HEK293 (cell line): Measurements from ENCODE around the gene CNOT2.

Experiments used
- CTCF ChIA-PET: fragments of 350-600 bp; formaldehyde crosslinking; extraction: SDS; loops from one replicate; lab custom pipeline; 2021; ENCODE audit warnings: antibody characterized with exemption; lab: Yijun Ruan, JAX
- POLR2A ChIA-PET: fragments of 300-600 bp; formaldehyde crosslinking; extraction: SDS; loops from one replicate; lab custom pipeline; 2020; ENCODE audit warnings: antibody characterized with exemption, inconsistent platforms; lab: Yijun Ruan, JAX
- H3K27ac ChIP-seq: fragments of 200-500 bp; sonication (Bioruptor generic); 2 replicates; pipeline ENCODE4 v1.5.1; 2014; ENCODE audit warnings: low read depth, low read length, control low read depth, inconsistent platforms; ENCODE audit errors: extremely low read depth
- H3K36me3 ChIP-seq, 2 experiments: fragments of 200-500 bp in 1 of 2; sonication (Bioruptor generic) in 1 of 2; 1 replicate in 1 of 2; 2 replicates in 1 of 2; pipeline ENCODE4 v1.5.1; 2014 to 2017; ENCODE audit warnings: inconsistent platforms in 2 of 2, low read length in 2 of 2; ENCODE audit not compliant: control insufficient read depth in 2 of 2, insufficient read depth in 1 of 2
- H3K4me1 ChIP-seq: fragments of 200-500 bp; sonication (Bioruptor generic); 2 replicates; pipeline ENCODE4 v1.5.1; 2014; ENCODE audit warnings: mild to moderate bottlenecking, low read length, inconsistent platforms; ENCODE audit not compliant: control insufficient read depth, insufficient read depth
- H3K4me3 ChIP-seq: 2 replicates; pipeline ENCODE4 v1.5.1; 2011; ENCODE audit warnings: low read depth, mild to moderate bottlenecking, control low read depth, low read length, moderate library complexity
- H3K9me3 ChIP-seq: fragments of 200-500 bp; sonication (Bioruptor generic); 2 replicates; pipeline ENCODE4 v1.5.1; 2014; ENCODE audit warnings: low read depth, low read length, inconsistent platforms; ENCODE audit not compliant: control insufficient read depth, insufficient read depth
- ELK4 ChIP-seq: IDR thresholded peaks from 2 replicates; pipeline ENCODE4 v1.6.1; 2011; ENCODE audit warnings: mild to moderate bottlenecking, low read depth, low read length, borderline replicate concordance
- FEZF1 ChIP-seq: fragments of 450-650 bp; formaldehyde crosslinking; IDR thresholded peaks from 2 replicates; pipeline ENCODE4 v1.5.1; 2016; ENCODE audit warnings: missing biosample characterization, missing genetic modification characterization
- GLI2 ChIP-seq: fragments of 450-650 bp; formaldehyde crosslinking; IDR thresholded peaks from 2 replicates; pipeline ENCODE4; 2017; ENCODE audit warnings: missing biosample characterization, missing genetic modification characterization, low read depth, borderline replicate concordance
- GLIS2 ChIP-seq: fragments of 450-650 bp; formaldehyde crosslinking; IDR thresholded peaks from 2 replicates; pipeline ENCODE4 v1.5.1; 2016; ENCODE audit warnings: missing biosample characterization, missing genetic modification characterization
- HOXD13 ChIP-seq: sonication (generic); formaldehyde crosslinking; IDR thresholded peaks from 2 replicates; pipeline ENCODE4 v1.8.0; 2022; ENCODE audit warnings: missing genetic modification reagents, borderline replicate concordance
- KLF8 ChIP-seq: fragments of 450-650 bp; formaldehyde crosslinking; IDR thresholded peaks from 2 replicates; pipeline ENCODE4 v1.5.1; 2016; ENCODE audit warnings: missing biosample characterization, missing genetic modification characterization
- SP7 ChIP-seq: fragments of 450-650 bp; formaldehyde crosslinking; IDR thresholded peaks from 2 replicates; pipeline ENCODE4 v1.5.1; 2016; ENCODE audit warnings: missing biosample characterization, missing genetic modification characterization
- TSHZ1 ChIP-seq: fragments of 450-650 bp; formaldehyde crosslinking; IDR thresholded peaks from 2 replicates; pipeline ENCODE4 v1.5.1; 2016; ENCODE audit warnings: missing biosample characterization, missing genetic modification characterization, borderline replicate concordance
- ZBTB6 ChIP-seq: fragments of 450-650 bp; formaldehyde crosslinking; IDR thresholded peaks from 2 replicates; pipeline ENCODE4 v1.5.1; 2017; ENCODE audit warnings: missing biosample characterization, missing genetic modification characterization
- ZFP3 ChIP-seq: fragments of 450-650 bp; formaldehyde crosslinking; IDR thresholded peaks from 2 replicates; pipeline ENCODE4 v1.5.1; 2016; ENCODE audit warnings: low read depth, missing biosample characterization, missing genetic modification characterization
- ZNF10 ChIP-seq: fragments of 450-650 bp; formaldehyde crosslinking; IDR thresholded peaks from 2 replicates; pipeline ENCODE4 v1.5.1; 2017; ENCODE audit warnings: missing biosample characterization, missing genetic modification characterization
- ZNF112 ChIP-seq: fragments of 450-650 bp; formaldehyde crosslinking; IDR thresholded peaks from 2 replicates; pipeline ENCODE4 v1.5.0; 2017; ENCODE audit warnings: missing biosample characterization, missing genetic modification characterization
- ZNF140 ChIP-seq: fragments of 450-650 bp; formaldehyde crosslinking; IDR thresholded peaks from 2 replicates; pipeline ENCODE4 v1.5.1; 2016; ENCODE audit warnings: missing biosample characterization, missing genetic modification characterization
- ZNF146 ChIP-seq: fragments of 450-650 bp; formaldehyde crosslinking; IDR thresholded peaks from 2 replicates; pipeline ENCODE4 v1.5.1; 2016; ENCODE audit warnings: missing biosample characterization, missing genetic modification characterization
- ZNF184 ChIP-seq: fragments of 450-650 bp; IDR thresholded peaks from 2 replicates; pipeline ENCODE4 v1.5.1; 2018; ENCODE audit warnings: missing biosample characterization, mild to moderate bottlenecking, missing genetic modification characterization
- ZNF202 ChIP-seq: fragments of 450-650 bp; formaldehyde crosslinking; IDR thresholded peaks from 2 replicates; pipeline ENCODE4 v1.5.1; 2016; ENCODE audit warnings: missing biosample characterization, missing genetic modification characterization, borderline replicate concordance
- ZNF223 ChIP-seq: fragments of 450-650 bp; formaldehyde crosslinking; IDR thresholded peaks from 2 replicates; pipeline ENCODE4 v1.5.1; 2016; ENCODE audit warnings: missing biosample characterization, missing genetic modification characterization
- ZNF23 ChIP-seq: fragments of 450-650 bp; formaldehyde crosslinking; IDR thresholded peaks from 2 replicates; pipeline ENCODE4 v1.5.1; 2016; ENCODE audit warnings: missing biosample characterization, missing genetic modification characterization, borderline replicate concordance
- ZNF248 ChIP-seq: fragments of 450-650 bp; formaldehyde crosslinking; IDR thresholded peaks from 2 replicates; pipeline ENCODE4 v1.5.1; 2017; ENCODE audit warnings: missing biosample characterization, missing genetic modification characterization
- ZNF292 ChIP-seq: fragments of 450-650 bp; formaldehyde crosslinking; IDR thresholded peaks from 2 replicates; pipeline ENCODE4 v1.5.1; 2016; ENCODE audit warnings: low read depth, missing biosample characterization, missing genetic modification characterization, borderline replicate concordance
- ZNF341 ChIP-seq: fragments of 450-650 bp; formaldehyde crosslinking; IDR thresholded peaks from 2 replicates; pipeline ENCODE4; 2016; ENCODE audit warnings: low read depth, missing biosample characterization, missing genetic modification characterization
- ZNF350 ChIP-seq: fragments of 450-650 bp; formaldehyde crosslinking; IDR thresholded peaks from 2 replicates; pipeline ENCODE4 v1.5.0; 2017; ENCODE audit warnings: missing biosample characterization, mild to moderate bottlenecking, missing genetic modification characterization
- ZNF416 ChIP-seq: fragments of 450-650 bp; formaldehyde crosslinking; IDR thresholded peaks from 2 replicates; pipeline ENCODE4 v1.5.1; 2016; ENCODE audit warnings: missing biosample characterization, missing genetic modification characterization
- ZNF449 ChIP-seq: fragments of 450-650 bp; formaldehyde crosslinking; IDR thresholded peaks from 2 replicates; pipeline ENCODE4 v1.5.1; 2017; ENCODE audit warnings: missing biosample characterization, mild to moderate bottlenecking, missing genetic modification characterization, moderate library complexity
- ZNF549 ChIP-seq: fragments of 450-650 bp; IDR thresholded peaks from 2 replicates; pipeline ENCODE4 v1.5.1; 2018; ENCODE audit warnings: missing biosample characterization, missing genetic modification characterization, mild to moderate bottlenecking, inconsistent platforms, moderate library complexity
- ZNF777 ChIP-seq: fragments of 450-650 bp; formaldehyde crosslinking; IDR thresholded peaks from 2 replicates; pipeline ENCODE4 v1.5.1; 2017; ENCODE audit warnings: missing biosample characterization, missing genetic modification characterization, borderline replicate concordance
- ZNF791 ChIP-seq: fragments of 450-650 bp; formaldehyde crosslinking; IDR thresholded peaks from 2 replicates; pipeline ENCODE4 v1.5.1; 2016; ENCODE audit warnings: missing biosample characterization, missing genetic modification characterization
- ZNF843 ChIP-seq: fragments of 450-650 bp; formaldehyde crosslinking; IDR thresholded peaks from 2 replicates; pipeline ENCODE4 v1.5.1; 2016; ENCODE audit warnings: missing biosample characterization, missing genetic modification characterization
- ZSCAN5A ChIP-seq: fragments of 450-650 bp; formaldehyde crosslinking; IDR thresholded peaks from 2 replicates; pipeline ENCODE4 v1.5.1; 2016; ENCODE audit warnings: missing biosample characterization, missing genetic modification characterization

Gene CNOT2

GRCh38 chr12:70383886-70384285, 140.7 kb downstream of the CNOT2 start:
- TF ChIP-seq ZNF112 = no peak
- no peak for TF ChIP-seq ZSCAN5A (tag by site-specific recombination)
- TF ChIP-seq SP7 = no peak
- TF ChIP-seq ZNF184 (tag by site-specific recombination) = no peak
- TF ChIP-seq ZFP3 (tag by site-specific recombination) = no peak
- TF ChIP-seq ZNF843 = no peak
- no peak for TF ChIP-seq ELK4
- no peak for TF ChIP-seq ZNF449 (tag by site-specific recombination)
- TF ChIP-seq GLIS2 = no peak
- TF ChIP-seq ZNF350 (tag by site-specific recombination) = no peak
- no peak for TF ChIP-seq GLI2 (tag by site-specific recombination)
- TF ChIP-seq FEZF1 (tag by site-specific recombination) = no peak
- no peak for TF ChIP-seq ZNF248 (tag by site-specific recombination)
- no peak for TF ChIP-seq ZBTB6 (tag by site-specific recombination)
- no peak for TF ChIP-seq TSHZ1
- H3K27ac ChIP-seq = no peak overlapping the region
- H3K4me3 ChIP-seq = no peak overlapping the region
- no peaks in the 10 kb centered on the region for H3K36me3 ChIP-seq
- no peaks in the 10 kb centered on the region for H3K9me3 ChIP-seq
- H3K4me1 ChIP-seq = no peaks in the 10 kb centered on the region
- CTCF ChIA-PET = no interaction called here
- POLR2A ChIA-PET = no interaction called here

GRCh38 chr12:70386771-70387170, 143.5 kb downstream of the CNOT2 start:
- H3K36me3 ChIP-seq = no peaks in the 10 kb centered on the region
- POLR2A ChIA-PET = interaction anchor here (1.0 kb wide), 1 partner anchor 9 kb away, joined by 3 read pairs; no protein-coding TSS in a partner anchor
- CTCF ChIA-PET = no interaction called here
- no peak overlapping the region for H3K27ac ChIP-seq
- no peak overlapping the region for H3K4me3 ChIP-seq
- H3K9me3 ChIP-seq = no peaks in the 10 kb centered on the region
- TF ChIP-seq ZNF140 (tag by site-specific recombination) (no peak), ZNF10 (tag by site-specific recombination) (no peak), ZNF112 (no peak), ZNF292 (tag by site-specific recombination) (no peak), ZNF23 (no peak), ZNF777 (tag by site-specific recombination) (no peak), ZNF549 (tag by site-specific recombination) (no peak), ZNF416 (tag by site-specific recombination) (no peak), ZNF202 (tag by site-specific recombination) (no peak), ZNF341 (tag by site-specific recombination) (no peak), ZNF146 (tag by site-specific recombination) (no peak), ZNF223 (no peak), HOXD13 (no peak), ZNF791 (no peak), KLF8 (tag by site-specific recombination) (no peak)
- no peaks in the 10 kb centered on the region for H3K4me1 ChIP-seq
